ENCODE data around the gene ZNF331.

ZNF331 gene

DNA sequence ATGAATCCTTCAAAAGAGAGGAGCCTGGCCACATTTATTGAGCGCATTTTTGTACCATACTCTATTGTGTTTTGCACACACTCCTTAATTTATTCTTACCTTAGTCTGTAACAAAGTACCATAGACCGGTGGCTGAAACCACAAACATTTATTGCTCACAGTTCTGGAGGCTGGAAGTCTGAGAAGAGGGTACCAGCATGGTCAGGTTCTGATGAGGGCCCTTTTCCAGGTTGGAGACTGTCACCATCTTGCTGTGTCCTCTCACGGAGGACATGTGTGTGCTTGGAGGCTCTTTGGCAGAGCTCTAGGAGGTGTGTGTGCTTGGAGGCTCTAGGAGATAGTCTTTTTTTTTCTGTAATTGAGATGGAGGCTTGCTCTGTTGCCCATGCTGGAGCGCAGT, 2.1 kb downstream of the ZNF331 start:
- no peaks in the 10 kb centered on the region for H3K27me3 ChIP-seq (ENCODE audit: insufficient read depth, low read length, poor library complexity)
- peaks cover 16% of the 10 kb centered on the region for H3K4me1 ChIP-seq (ENCODE audit: insufficient read depth, low read length)
- DNase-seq (no peak), ATAC-seq (ENCODE audit: insufficient read depth, low read depth) (no peak)
- no peak overlapping the region for H3K4me2 ChIP-seq (ENCODE audit: insufficient read depth, low read length)
- H3K36me3 ChIP-seq (ENCODE audit: insufficient read depth, low read length) = peaks cover 42% of the 10 kb centered on the region
- H2AFZ ChIP-seq (ENCODE audit: low read depth, low read length) = no peak overlapping the region
- H3K27ac ChIP-seq (ENCODE audit: low read length) = no peak overlapping the region
- H4K20me1 ChIP-seq (ENCODE audit: insufficient read depth, low read length) = no peaks in the 10 kb centered on the region
- H3K79me2 ChIP-seq (ENCODE audit: insufficient read depth, low read length) = peaks cover 14% of the 10 kb centered on the region
- TF ChIP-seq EZH2 (IDR thresholded peaks at IDR 0.05; ENCODE audit: borderline replicate concordance, low read depth, low read length, severe bottlenecking) (no peak), CTCF (IDR thresholded peaks at IDR 0.05; ENCODE audit: borderline replicate concordance, extremely low read depth, low read length, poor library complexity, severe bottlenecking) (no peak)
- H3K9me3 ChIP-seq (ENCODE audit: insufficient read depth, low read length, severe bottlenecking) = no peaks in the 10 kb centered on the region
- H3K9ac ChIP-seq (ENCODE audit: low read depth, low read length) = no peak overlapping the region
- H3K4me3 ChIP-seq (ENCODE audit: low read depth in 1 of 2, low read length in 2 of 2) = no peak overlapping the region

- no peak overlapping the region for H3K4me3 ChIP-seq (ENCODE audit: low read depth in 1 of 2, low read length in 2 of 2)
- no peaks in the 10 kb centered on the region for H3K27me3 ChIP-seq (ENCODE audit: insufficient read depth, low read length, poor library complexity)
- no peak for DNase-seq
- TF ChIP-seq CTCF (IDR thresholded peaks at IDR 0.05; ENCODE audit: borderline replicate concordance, extremely low read depth, low read length, poor library complexity, severe bottlenecking) (no peak), EZH2 (IDR thresholded peaks at IDR 0.05; ENCODE audit: borderline replicate concordance, low read depth, low read length, severe bottlenecking) (no peak)
- H4K20me1 ChIP-seq (ENCODE audit: insufficient read depth, low read length) = no peaks in the 10 kb centered on the region
- ATAC-seq (ENCODE audit: insufficient read depth, low read depth) = no peak
- H3K4me2 ChIP-seq (ENCODE audit: insufficient read depth, low read length) = no peak overlapping the region
- no peak overlapping the region for H3K9ac ChIP-seq (ENCODE audit: low read depth, low read length)
- H3K79me2 ChIP-seq (ENCODE audit: insufficient read depth, low read length) = peaks cover 17% of the 10 kb centered on the region
- no peak overlapping the region for H3K27ac ChIP-seq (ENCODE audit: low read length)
- H3K4me1 ChIP-seq (ENCODE audit: insufficient read depth, low read length) = peaks cover 13% of the 10 kb centered on the region
- H3K9me3 ChIP-seq (ENCODE audit: insufficient read depth, low read length, severe bottlenecking) = no peaks in the 10 kb centered on the region
- no peak overlapping the region for H2AFZ ChIP-seq (ENCODE audit: low read depth, low read length)
- H3K36me3 ChIP-seq (ENCODE audit: insufficient read depth, low read length) = peaks cover 47% of the 10 kb centered on the region
Measured at GRCh38 chr19:53541971-53542370, 4.0 kb downstream of the ZNF331 start.

DNA sequence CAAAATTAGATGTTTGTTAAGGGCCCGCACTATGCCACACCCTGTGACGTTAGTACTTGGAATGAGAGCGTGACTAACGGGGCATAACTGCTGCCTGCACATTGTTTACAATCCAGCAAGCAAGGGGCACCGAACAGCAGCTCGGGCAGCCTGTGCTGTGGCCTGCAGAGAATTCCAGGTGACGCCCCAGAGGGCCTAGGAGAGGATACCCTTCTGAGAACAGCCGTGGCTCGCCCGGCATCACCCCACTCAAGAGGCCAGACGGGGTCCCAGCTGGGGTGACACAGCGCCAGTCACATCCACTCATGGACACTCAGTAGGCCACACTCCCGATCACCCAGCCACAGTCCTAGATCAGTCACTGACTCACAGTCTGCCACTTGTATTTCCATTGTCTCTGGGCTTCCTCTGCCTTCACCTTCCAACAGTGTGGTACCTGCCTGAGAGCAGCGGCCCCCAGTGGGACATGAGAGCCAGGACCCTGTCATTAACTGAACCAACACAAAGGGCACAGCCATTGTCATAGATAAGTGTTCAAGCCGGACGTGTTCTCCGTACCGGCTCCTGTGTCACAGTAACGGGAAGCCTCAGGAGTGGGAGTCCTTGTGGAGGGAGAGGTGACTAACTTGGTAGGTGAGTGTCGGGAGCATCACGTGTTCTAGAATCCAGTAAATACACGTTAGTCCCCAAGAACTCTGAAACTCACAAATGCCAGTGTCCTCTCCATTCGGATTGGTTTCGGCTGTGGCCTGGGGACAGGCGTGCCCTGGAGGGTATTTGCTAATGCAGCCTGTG, 7.5 kb downstream of the ZNF331 start:
- no peak for DNase-seq
- no peak overlapping the region for H3K9ac ChIP-seq (ENCODE audit: low read depth, low read length)
- H3K27ac ChIP-seq (ENCODE audit: low read length) = no peak overlapping the region

More for the DNA sequence above, 7.5 kb downstream of the ZNF331 start:
- H3K4me1 ChIP-seq (ENCODE audit: insufficient read depth, low read length) = no peaks in the 10 kb centered on the region
- peaks cover 3% of the 10 kb centered on the region for H3K79me2 ChIP-seq (ENCODE audit: insufficient read depth, low read length)
- H3K4me3 ChIP-seq (ENCODE audit: low read depth in 1 of 2, low read length in 2 of 2) = no peak overlapping the region
- TF ChIP-seq EZH2 (IDR thresholded peaks at IDR 0.05; ENCODE audit: borderline replicate concordance, low read depth, low read length, severe bottlenecking) (no peak), CTCF (IDR thresholded peaks at IDR 0.05; ENCODE audit: borderline replicate concordance, extremely low read depth, low read length, poor library complexity, severe bottlenecking) (no peak)
- no peak overlapping the region for H2AFZ ChIP-seq (ENCODE audit: low read depth, low read length)
- H3K27me3 ChIP-seq (ENCODE audit: insufficient read depth, low read length, poor library complexity) = no peaks in the 10 kb centered on the region
- H4K20me1 ChIP-seq (ENCODE audit: insufficient read depth, low read length) = no peaks in the 10 kb centered on the region
- peaks cover 24% of the 10 kb centered on the region for H3K36me3 ChIP-seq (ENCODE audit: insufficient read depth, low read length)
- H3K4me2 ChIP-seq (ENCODE audit: insufficient read depth, low read length) = no peak overlapping the region
- no peak for ATAC-seq (ENCODE audit: insufficient read depth, low read depth)
- H3K9me3 ChIP-seq (ENCODE audit: insufficient read depth, low read length, severe bottlenecking) = no peaks in the 10 kb centered on the region
